Activated CD4-positive, alpha-beta memory T cell treated with anti-CD3 and anti-CD28 coated beads for 36 hours (primary cell): ENCODE results near the gene RPS6KA3. TPM values are rescaled to one million over a fixed set of nuclear protein-coding genes. Genes with fewer than 3 reads are reported as not detected.
A peak's percentile ranks its signal among the peaks of the same experiment; 100 is the strongest.

ENCODE experiments used
- CTCF ChIA-PET: fragments of 350-600 bp; sonication (Branson Sonifier 250); formaldehyde crosslinking; loops from one replicate; lab custom pipeline; 2021; ENCODE audit warnings: antibody characterized with exemption, inconsistent platforms; lab: Charles Lee
- POLR2A ChIA-PET: fragments of 350-600 bp; sonication (Branson Sonifier 250); formaldehyde crosslinking; loops from one replicate; lab custom pipeline; 2021; ENCODE audit warnings: antibody characterized with exemption; lab: Charles Lee
- DNase-seq: peaks from one replicate; pipeline ENCODE4 v3.0.0-alpha.2; 2020
- H3K27ac Mint-ChIP-seq: one replicate; pipeline ENCODE4 v1.8.0; 2021; ENCODE audit warnings: mixed read lengths
- H3K27me3 Mint-ChIP-seq: one replicate; pipeline ENCODE4 v1.8.0; 2021; ENCODE audit warnings: mixed read lengths
- H3K36me3 Mint-ChIP-seq: one replicate; pipeline ENCODE4 v1.8.0; 2021; ENCODE audit warnings: mixed read lengths
- H3K4me1 Mint-ChIP-seq: one replicate; pipeline ENCODE4 v1.8.0; 2021; ENCODE audit warnings: low read depth, mixed read lengths
- H3K4me3 Mint-ChIP-seq: one replicate; pipeline ENCODE4 v1.8.0; 2021; ENCODE audit warnings: mild to moderate bottlenecking, mixed read lengths
- H3K9me3 Mint-ChIP-seq: one replicate; pipeline ENCODE4 v1.8.0; 2021; ENCODE audit warnings: mixed read lengths
- intact Hi-C: fragments of 100-400 bp; cut with micrococcal nuclease; formaldehyde crosslinking; loops from one replicate; pipeline ENCODE4 v1.15.1; 2023
- total RNA-seq, 2 experiments: library from RNA; stranded (reverse); gene quantifications; one replicate each; pipeline ENCODE4 v1.2.3, GENCODE V29; 2021

RPS6KA3 gene
- total RNA-seq, 2 experiments from 2014 or later, result 51.8 to 52.0 TPM

GRCh38 chrX:20159797-20160385 is 106.8 kb downstream of the RPS6KA3 start:
- ChIA-PET CTCF (no interaction called here), POLR2A (no interaction called here)
- peaks cover 16% of the 10 kb centered on the region for H3K36me3 Mint-ChIP-seq
- intact Hi-C loops, result no loop called here
- no peak overlapping the region for H3K4me3 Mint-ChIP-seq
- no peaks in the 10 kb centered on the region for H3K9me3 Mint-ChIP-seq
- no peaks in the 10 kb centered on the region for H3K4me1 Mint-ChIP-seq
- no peak for DNase-seq
- H3K27me3 Mint-ChIP-seq, result no peaks in the 10 kb centered on the region
- peak overlapping the region; percentile 10 for H3K27ac Mint-ChIP-seq

GRCh38 chrX:20151689-20152088 is 115.0 kb downstream of the RPS6KA3 start:
- intact Hi-C loops, result no loop called here
- no peak overlapping the region for H3K27ac Mint-ChIP-seq
- ChIA-PET POLR2A (no interaction called here), CTCF (no interaction called here)
- no peaks in the 10 kb centered on the region for H3K9me3 Mint-ChIP-seq
- H3K4me3 Mint-ChIP-seq, result no peak overlapping the region
- no peak for DNase-seq
- no peaks in the 10 kb centered on the region for H3K27me3 Mint-ChIP-seq
- no peaks in the 10 kb centered on the region for H3K4me1 Mint-ChIP-seq
- H3K36me3 Mint-ChIP-seq, result peaks cover 27% of the 10 kb centered on the region

DNA sequence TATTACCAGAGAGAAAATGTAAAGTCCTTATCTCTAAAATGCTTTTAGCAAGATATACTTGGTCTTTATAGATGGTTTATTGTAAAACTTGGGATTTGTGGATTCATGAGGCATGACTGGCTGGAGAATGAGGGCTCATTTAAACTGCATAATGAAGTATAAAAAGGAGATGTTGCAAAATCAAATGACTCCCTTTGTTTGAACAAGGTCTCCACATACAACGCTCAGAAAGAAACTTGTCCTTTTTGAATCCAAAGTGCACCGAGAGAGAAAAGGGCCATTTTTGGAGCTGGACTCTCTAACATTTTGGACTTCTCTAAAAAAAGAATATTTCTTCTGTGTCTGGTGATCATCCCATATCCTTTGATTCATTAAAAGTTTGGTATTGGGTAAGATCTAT is 117.4 kb downstream of the RPS6KA3 start:
- intact Hi-C loops, result no loop called here
- no peak overlapping the region for H3K4me3 Mint-ChIP-seq
- POLR2A ChIA-PET, result no interaction called here
- CTCF ChIA-PET, result no interaction called here
- H3K27me3 Mint-ChIP-seq, result no peaks in the 10 kb centered on the region
- no peaks in the 10 kb centered on the region for H3K9me3 Mint-ChIP-seq
- no peak overlapping the region for H3K27ac Mint-ChIP-seq
- peaks cover 6% of the 10 kb centered on the region for H3K4me1 Mint-ChIP-seq
- peaks cover 20% of the 10 kb centered on the region for H3K36me3 Mint-ChIP-seq
- no peak for DNase-seq

DNA sequence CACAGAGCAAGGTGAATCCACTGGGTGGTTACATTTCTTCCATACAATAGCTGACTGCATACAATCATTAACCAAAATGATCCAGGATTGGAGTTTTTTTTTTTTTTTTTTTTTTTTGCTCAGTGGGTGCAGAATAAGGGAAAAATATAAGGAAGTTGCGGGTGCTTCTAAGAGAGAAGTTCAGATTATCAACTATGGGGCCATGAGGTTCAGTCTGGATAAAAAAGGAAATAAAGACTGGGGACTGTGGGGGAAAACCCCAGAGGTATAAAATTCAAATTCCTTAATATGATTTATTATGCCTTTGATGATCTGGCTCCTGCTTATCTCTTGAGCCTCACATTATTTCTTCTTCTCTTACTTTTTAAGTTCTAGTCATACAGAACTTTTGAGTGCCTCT is 119.1 kb downstream of the RPS6KA3 start:
- no peak overlapping the region for H3K4me3 Mint-ChIP-seq
- no peaks in the 10 kb centered on the region for H3K9me3 Mint-ChIP-seq
- H3K27ac Mint-ChIP-seq, result no peak overlapping the region
- intact Hi-C loops, result no loop called here
- DNase-seq, result no peak
- CTCF ChIA-PET, result no interaction called here
- H3K4me1 Mint-ChIP-seq, result peaks cover 19% of the 10 kb centered on the region
- H3K27me3 Mint-ChIP-seq, result no peaks in the 10 kb centered on the region
- POLR2A ChIA-PET, result no interaction called here
- H3K36me3 Mint-ChIP-seq, result peaks cover 14% of the 10 kb centered on the region

DNA sequence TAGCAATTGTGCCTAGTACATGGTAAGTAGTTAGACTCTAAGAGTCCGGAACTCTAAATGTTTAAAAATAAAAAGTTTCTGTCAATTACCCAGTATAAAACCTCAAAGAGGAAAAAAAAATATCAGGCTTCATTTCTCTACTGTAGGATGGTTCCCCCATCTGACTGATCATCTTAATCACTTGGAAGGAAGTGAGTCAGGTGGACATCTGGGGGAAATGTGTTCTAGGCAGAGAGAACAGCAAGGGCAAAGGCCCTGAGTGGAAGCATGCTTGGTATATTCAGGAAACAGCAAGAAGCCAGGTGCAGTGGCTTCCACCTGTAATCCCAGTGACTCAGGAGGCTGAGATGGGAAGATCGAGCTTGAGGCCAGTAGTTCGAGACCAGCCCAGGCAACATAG is 122.2 kb downstream of the RPS6KA3 start:
- Mint-ChIP-seq H3K9me3 (no peaks in the 10 kb centered on the region), H3K4me1 (peaks cover 27% of the 10 kb centered on the region), H3K36me3 (peaks cover 4% of the 10 kb centered on the region), H3K27ac (no peak overlapping the region), H3K4me3 (no peak overlapping the region), H3K27me3 (no peaks in the 10 kb centered on the region)
- intact Hi-C loops, result loop anchor here (5.0 kb wide), 3 partner anchors 123 to 1162 kb away; partner anchors contain the start of genes PHKA2 and RPS6KA3
- CTCF ChIA-PET, result no interaction called here
- POLR2A ChIA-PET, result no interaction called here
- DNase-seq, result peak; percentile 18

- Mint-ChIP-seq H3K9me3 (no peaks in the 10 kb centered on the region), H3K27me3 (no peaks in the 10 kb centered on the region), H3K4me1 (peaks cover 33% of the 10 kb centered on the region), H3K36me3 (peaks cover 11% of the 10 kb centered on the region), H3K4me3 (no peak overlapping the region), H3K27ac (no peak overlapping the region)
- intact Hi-C loops, result loop anchor here (5.0 kb wide), 3 partner anchors 124 to 1161 kb away; partner anchors contain the start of genes PHKA2 and RPS6KA3
- CTCF ChIA-PET, result no interaction called here
- POLR2A ChIA-PET, result no interaction called here
- no peak for DNase-seq
Measured at GRCh38 chrX:20143561-20143960, 123.1 kb downstream of the RPS6KA3 start.

GRCh38 chrX:20143111-20143510 is 123.6 kb downstream of the RPS6KA3 start:
- DNase-seq, result no peak
- intact Hi-C loops, result loop anchor here (5.0 kb wide), 3 partner anchors 124 to 1161 kb away; partner anchors contain the start of genes PHKA2 and RPS6KA3
- CTCF ChIA-PET, result no interaction called here
- POLR2A ChIA-PET, result no interaction called here
- Mint-ChIP-seq H3K4me1 (peaks cover 33% of the 10 kb centered on the region), H3K36me3 (peaks cover 14% of the 10 kb centered on the region), H3K9me3 (no peaks in the 10 kb centered on the region), H3K27me3 (no peaks in the 10 kb centered on the region), H3K27ac (no peak overlapping the region), H3K4me3 (peak overlapping the region; percentile 55)

- peak; percentile 97 for DNase-seq
- POLR2A ChIA-PET, result interaction anchor here (1.0 to 1.4 kb wide), 3 partner anchors 9 to 30 kb away, joined by 3 to 4 read pairs (median 3); no protein-coding TSS in a partner anchor
- no peaks in the 10 kb centered on the region for H3K9me3 Mint-ChIP-seq
- peak within 1 kb of the TSS; percentile 80 for H3K27ac Mint-ChIP-seq
- H3K36me3 Mint-ChIP-seq, result peaks cover 18% of the 10 kb centered on the region
- H3K4me1 Mint-ChIP-seq, result peaks cover 39% of the 10 kb centered on the region
- peak within 1 kb of the TSS; percentile 83 for H3K4me3 Mint-ChIP-seq
- intact Hi-C loops, result loop anchor here (2.0 to 5.0 kb wide), 4 partner anchors 126 to 1159 kb away; partner anchors contain the start of genes PHKA2 and RPS6KA3
- H3K27me3 Mint-ChIP-seq, result no peaks in the 10 kb centered on the region
- CTCF ChIA-PET, result no interaction called here
Measured at GRCh38 chrX:20141281-20142220, 125.2 kb downstream of the RPS6KA3 start, which contains the start of gene EIF1AX. Gene EIF1AX (minus strand): TSS chrX:20141838. CDS start chrX:20141640, 198 bp downstream.

DNA sequence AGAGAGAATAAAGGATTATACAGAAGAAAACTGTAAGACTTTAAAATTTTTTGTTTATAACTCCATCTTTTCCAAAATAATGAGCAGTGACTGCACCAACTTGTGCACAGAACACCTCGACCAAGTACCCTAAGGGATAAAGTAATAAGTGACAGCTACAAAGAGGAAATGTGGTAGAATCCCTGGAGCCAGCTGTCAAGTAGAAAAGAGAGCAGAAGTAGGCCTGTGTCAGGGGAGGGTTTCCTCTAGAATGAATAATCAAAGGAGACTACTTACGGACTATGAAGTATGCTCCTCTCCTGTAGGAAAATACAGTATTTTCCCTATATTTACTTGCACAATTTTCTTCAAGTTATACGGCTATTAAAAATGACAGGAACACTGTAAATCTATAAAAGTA is 126.3 kb downstream of the RPS6KA3 start:
- Mint-ChIP-seq H3K27ac (peak overlapping the region; percentile 49), H3K4me3 (peak overlapping the region; percentile 83), H3K36me3 (peaks cover 26% of the 10 kb centered on the region), H3K27me3 (no peaks in the 10 kb centered on the region), H3K4me1 (peaks cover 49% of the 10 kb centered on the region), H3K9me3 (no peaks in the 10 kb centered on the region)
- POLR2A ChIA-PET, result no interaction called here
- intact Hi-C loops, result loop anchor here (2.0 to 5.0 kb wide), 4 partner anchors 127 to 1158 kb away; partner anchors contain the start of genes PHKA2 and RPS6KA3
- CTCF ChIA-PET, result no interaction called here
- DNase-seq, result no peak

DNA sequence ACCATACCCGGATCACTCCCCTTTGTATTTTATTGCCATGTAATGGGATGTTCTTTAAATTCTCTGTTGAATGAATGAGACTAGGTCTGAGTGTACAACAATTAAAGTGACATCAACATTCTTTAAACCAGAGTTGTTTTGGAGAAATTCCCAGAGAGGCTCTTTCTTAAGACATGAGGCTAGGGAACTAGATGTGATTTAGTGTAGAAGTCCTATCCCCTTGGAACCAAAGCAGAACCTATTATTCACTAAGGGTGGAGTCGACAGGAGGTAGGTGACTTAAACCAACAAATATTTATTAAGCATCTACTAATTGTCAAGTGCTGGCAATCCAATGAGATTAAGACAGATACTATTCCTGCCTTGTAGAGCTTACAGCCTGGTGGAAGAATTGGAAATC is 126.7 kb downstream of the RPS6KA3 start:
- Mint-ChIP-seq H3K9me3 (no peaks in the 10 kb centered on the region), H3K4me1 (peaks cover 49% of the 10 kb centered on the region), H3K36me3 (peaks cover 27% of the 10 kb centered on the region), H3K27me3 (no peaks in the 10 kb centered on the region), H3K4me3 (peak overlapping the region; percentile 83), H3K27ac (no peak overlapping the region)
- POLR2A ChIA-PET, result no interaction called here
- DNase-seq, result no peak
- intact Hi-C loops, result loop anchor here (2.0 to 5.0 kb wide), 4 partner anchors 127 to 1158 kb away; partner anchors contain the start of genes PHKA2 and RPS6KA3
- CTCF ChIA-PET, result no interaction called here

GRCh38 chrX:20135944-20136343 is 130.8 kb downstream of the RPS6KA3 start:
- H3K36me3 Mint-ChIP-seq, result peaks cover 30% of the 10 kb centered on the region
- H3K27me3 Mint-ChIP-seq, result no peaks in the 10 kb centered on the region
- intact Hi-C loops, result no loop called here
- POLR2A ChIA-PET, result no interaction called here
- H3K4me1 Mint-ChIP-seq, result peaks cover 31% of the 10 kb centered on the region
- peak overlapping the region; percentile 48 for H3K27ac Mint-ChIP-seq
- CTCF ChIA-PET, result no interaction called here
- no peaks in the 10 kb centered on the region for H3K9me3 Mint-ChIP-seq
- no peak for DNase-seq
- no peak overlapping the region for H3K4me3 Mint-ChIP-seq

- no peak overlapping the region for H3K27ac Mint-ChIP-seq
- CTCF ChIA-PET, result no interaction called here
- H3K27me3 Mint-ChIP-seq, result no peaks in the 10 kb centered on the region
- no peaks in the 10 kb centered on the region for H3K9me3 Mint-ChIP-seq
- DNase-seq, result no peak
- peaks cover 16% of the 10 kb centered on the region for H3K4me1 Mint-ChIP-seq
- peaks cover 21% of the 10 kb centered on the region for H3K36me3 Mint-ChIP-seq
- intact Hi-C loops, result no loop called here
- POLR2A ChIA-PET, result interaction anchor here (1.4 kb wide), 1 partner anchor 9 kb away, joined by 4 read pairs; the partner anchor contains the start of gene EIF1AX
- no peak overlapping the region for H3K4me3 Mint-ChIP-seq
Measured at GRCh38 chrX:20132666-20133065, 134.0 kb downstream of the RPS6KA3 start.
